ENCODE measurements around the gene AARS1.
"Not testable (repeated sequence)": the region's sequence is repeated elsewhere in the genome, so short reads cannot be mapped to it uniquely, and the experiment has no call there.

GRCh38 chr16:70222574-70222973 lies 66.7 kb downstream of the AARS1 start:
- TF ChIP-seq POLR2A, CTCF (IDR thresholded peaks at IDR 0.05): not testable (repeated sequence)

Data from body of pancreas (tissue), 4 donors.